Endometrial microvascular endothelial cells (primary cell): ENCODE data around the gene ZCCHC4. TPM values are rescaled to one million over a fixed set of nuclear protein-coding genes. Genes with fewer than 3 reads are reported as not detected.

Experiments used
- total RNA-seq: library from RNA; depleted of rRNA; stranded (reverse); fragments of >200 nt; gene quantifications from one replicate; pipeline ENCODE4 v1.2.3, GENCODE V29; 2015; ENCODE audit errors: inconsistent ontology term

ZCCHC4 gene
- total RNA-seq, 1 donor from 2014 or later, result 9.2 TPM

Other genes with a start within 250 kb of the ZCCHC4 start
- 3.5 TPM for gene SEPSECS, start 152.3 kb upstream of the ZCCHC4 start, total RNA-seq
- 31.2 TPM for gene PI4K2B, start 78.7 kb upstream of the ZCCHC4 start, total RNA-seq
- gene ANAPC4, start 64.5 kb downstream of the ZCCHC4 start, total RNA-seq, result 33.5 TPM